Activated B cell treated with CpG ODN at 0.5 μM for 24 hours (primary cell): ENCODE data around the gene ANKRD10. TPM values are rescaled to one million over a fixed set of nuclear protein-coding genes. Genes with fewer than 3 reads are reported as not detected.

ENCODE experiments used
- ATAC-seq: fragments of 200-7000 bp; cut with Tn5 transposase; one replicate; pipeline ENCODE4 v1.10.0; 2021; ENCODE audit warnings: low read depth, mild to moderate bottlenecking, moderate library complexity
- CTCF ChIA-PET: fragments of 350-600 bp; sonication (Branson Sonifier 250); formaldehyde crosslinking; loops from one replicate; lab custom pipeline; 2021; ENCODE audit warnings: antibody characterized with exemption; lab: Charles Lee
- POLR2A ChIA-PET: fragments of 350-600 bp; sonication (Branson Sonifier 250); formaldehyde crosslinking; loops from one replicate; lab custom pipeline; 2021; ENCODE audit warnings: antibody characterized with exemption; lab: Charles Lee
- DNase-seq: peaks from one replicate; pipeline ENCODE4 v3.0.0; 2022
- H3K27ac Mint-ChIP-seq: one replicate; pipeline ENCODE4 v1.8.0; 2020; ENCODE audit warnings: mixed read lengths
- H3K27me3 Mint-ChIP-seq: one replicate; pipeline ENCODE4 v1.8.0; 2021; ENCODE audit warnings: mixed read lengths
- H3K36me3 Mint-ChIP-seq: one replicate; pipeline ENCODE4 v1.8.0; 2021; ENCODE audit warnings: low read depth, mixed read lengths
- H3K4me1 Mint-ChIP-seq: one replicate; pipeline ENCODE4 v1.8.0; 2021; ENCODE audit warnings: mixed read lengths
- H3K4me3 Mint-ChIP-seq: one replicate; pipeline ENCODE4 v1.8.0; 2020; ENCODE audit warnings: mild to moderate bottlenecking, mixed read lengths
- H3K9me3 Mint-ChIP-seq: one replicate; pipeline ENCODE4 v1.8.0; 2020; ENCODE audit warnings: mixed read lengths
- CTCF ChIP-seq: fragments of 200-600 bp; IDR thresholded peaks from one replicate; pipeline ENCODE4 v1.8.0; 2022; ENCODE audit warnings: antibody characterized with exemption, mild to moderate bottlenecking
- intact Hi-C: fragments of 100-400 bp; cut with micrococcal nuclease; formaldehyde crosslinking; loops from one replicate; pipeline ENCODE4 v1.15.1; 2024
- total RNA-seq: library from RNA; stranded (reverse); gene quantifications from 2 replicates; pipeline ENCODE4 v1.2.3, GENCODE V29; 2022

The ANKRD10 gene
- total RNA-seq, 1 donor from 2014 or later = 256 TPM

GRCh38 chr13:110890279-110891165, 24.3 kb downstream of the ANKRD10 start:
- POLR2A ChIA-PET = no interaction called here
- ATAC-seq = no peak
- no peaks in the 10 kb centered on the region for H3K27me3 Mint-ChIP-seq

GRCh38 chr13:110888390-110888789, 26.5 kb downstream of the ANKRD10 start:
- Mint-ChIP-seq H3K4me1 (no peaks in the 10 kb centered on the region), H3K4me3 (no peak overlapping the region), H3K36me3 (peaks cover 28% of the 10 kb centered on the region), H3K27me3 (no peaks in the 10 kb centered on the region), H3K9me3 (no peaks in the 10 kb centered on the region), H3K27ac (no peak overlapping the region)
- POLR2A ChIA-PET = no interaction called here
- ATAC-seq (no peak), DNase-seq (no peak)
- intact Hi-C loops = no loop called here
- no peak for TF ChIP-seq CTCF
- CTCF ChIA-PET = no interaction called here

More at GRCh38 chr13:110890279-110891165, 24.3 kb downstream of the ANKRD10 start:
- H3K9me3 Mint-ChIP-seq = no peaks in the 10 kb centered on the region
- no peaks in the 10 kb centered on the region for H3K4me1 Mint-ChIP-seq
- intact Hi-C loops = no loop called here
- CTCF ChIA-PET = no interaction called here
- TF ChIP-seq CTCF = no peak
- DNase-seq = no peak
- no peak overlapping the region for H3K27ac Mint-ChIP-seq
- H3K36me3 Mint-ChIP-seq = peaks cover 40% of the 10 kb centered on the region
- H3K4me3 Mint-ChIP-seq = no peak overlapping the region

GRCh38 chr13:110887597-110888333, 27.1 kb downstream of the ANKRD10 start:
- H3K27ac Mint-ChIP-seq = no peak overlapping the region
- POLR2A ChIA-PET = interaction anchor here (1.8 kb wide), 1 partner anchor 26 kb away, joined by 5 read pairs; no protein-coding TSS in a partner anchor
- no peak for TF ChIP-seq CTCF
- CTCF ChIA-PET = no interaction called here
- no peaks in the 10 kb centered on the region for H3K27me3 Mint-ChIP-seq
- no peak overlapping the region for H3K4me3 Mint-ChIP-seq
- H3K4me1 Mint-ChIP-seq = no peaks in the 10 kb centered on the region
- ATAC-seq (no peak), DNase-seq (no peak)
- intact Hi-C loops = no loop called here
- H3K36me3 Mint-ChIP-seq = peaks cover 24% of the 10 kb centered on the region
- no peaks in the 10 kb centered on the region for H3K9me3 Mint-ChIP-seq

- no peaks in the 10 kb centered on the region for H3K27me3 Mint-ChIP-seq
- CTCF ChIA-PET = no interaction called here
- TF ChIP-seq CTCF = no peak
These were observed 27.8 kb downstream of the ANKRD10 start for GRCh38 chr13:110886870-110887596.

More at GRCh38 chr13:110886870-110887596, 27.8 kb downstream of the ANKRD10 start:
- ATAC-seq = no peak
- intact Hi-C loops = no loop called here
- H3K36me3 Mint-ChIP-seq = peaks cover 24% of the 10 kb centered on the region
- H3K27ac Mint-ChIP-seq = no peak overlapping the region
- POLR2A ChIA-PET = interaction anchor here (1.8 kb wide), 1 partner anchor 27 kb away, joined by 5 read pairs; no protein-coding TSS in a partner anchor
- no peak for DNase-seq
- no peaks in the 10 kb centered on the region for H3K9me3 Mint-ChIP-seq
- no peaks in the 10 kb centered on the region for H3K4me1 Mint-ChIP-seq
- H3K4me3 Mint-ChIP-seq = no peak overlapping the region
